ENCODE measurements around the gene INTS6.

DNA sequence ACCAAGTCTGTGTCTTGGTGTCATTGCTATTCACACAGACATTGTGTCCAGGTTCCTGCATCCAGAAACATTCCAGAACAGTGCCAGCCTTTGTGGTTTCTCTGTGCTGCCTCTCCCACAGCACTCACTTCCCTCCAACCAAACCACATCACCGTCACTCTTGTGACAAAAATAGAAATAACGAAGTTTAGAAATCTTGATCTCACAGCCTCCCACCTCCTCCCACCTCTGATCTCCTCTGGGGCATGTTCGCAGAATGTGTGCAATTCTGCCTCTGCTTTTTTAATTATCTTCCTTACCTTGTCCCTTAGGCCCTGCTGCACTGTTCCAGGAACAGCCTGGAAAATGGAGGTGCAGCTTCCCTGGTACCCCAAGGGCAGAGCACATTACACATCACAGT lies 122.0 kb downstream of the INTS6 start:
- no peak for TF ChIP-seq CTCF (IDR thresholded peaks at IDR 0.05)
- no peak for TF ChIP-seq POLR2A (IDR thresholded peaks at IDR 0.05)
